OCI-LY7 (cell line): ENCODE measurements around the gene FTH1. TPM values are rescaled to one million over a fixed set of nuclear protein-coding genes. Genes with fewer than 3 reads are reported as not detected.

Experiments used
- BruUV-seq: library from RNA; stranded (reverse); fragments of 400-500 nt; replicated peaks from 2 replicates; lab custom pipeline; 2021; lab: Mats Ljungman, UMichigan
- CTCF ChIA-PET: fragments of 300-600 bp; sonication (Branson Sonifier 250); formaldehyde crosslinking; loops from one replicate; lab custom pipeline; 2022; ENCODE audit warnings: antibody characterized with exemption; ENCODE audit not compliant: unreplicated experiment; lab: Charles Lee
- POLR2A ChIA-PET: fragments of 300-600 bp; sonication (Branson Sonifier 250); formaldehyde crosslinking; loops from one replicate; lab custom pipeline; 2022; ENCODE audit warnings: antibody characterized with exemption; lab: Charles Lee
- DNase-seq: peaks from one replicate; pipeline ENCODE4 v3.0.0-alpha.2; 2015; ENCODE audit warnings: low spot score
- H2AFZ ChIP-seq: fragments of 200-600 bp; sonication (generic), shearing (Covaris generic); 2 replicates; pipeline ENCODE4 v1.6.1; 2014; ENCODE audit warnings: mild to moderate bottlenecking, antibody characterized with exemption, low read length, moderate library complexity
- H3K27ac ChIP-seq: fragments of 200-600 bp; sonication (generic); 2 replicates; pipeline ENCODE4 v1.5.1; 2014; ENCODE audit warnings: mixed run types, low read depth, mild to moderate bottlenecking, moderate library complexity, low read length, inconsistent platforms; ENCODE audit not compliant: poor library complexity, severe bottlenecking
- H3K36me3 ChIP-seq: fragments of 200-600 bp; sonication (generic); 2 replicates; pipeline ENCODE4 v1.6.1; 2014; ENCODE audit warnings: mild to moderate bottlenecking, antibody characterized with exemption, low read length, moderate library complexity, mixed read lengths; ENCODE audit not compliant: insufficient read depth
- H3K4me1 ChIP-seq: fragments of 200-600 bp; sonication (generic); 2 replicates; pipeline ENCODE4 v1.5.1; 2014; ENCODE audit warnings: mild to moderate bottlenecking, low read length; ENCODE audit not compliant: insufficient read depth, poor library complexity, severe bottlenecking
- H3K4me2 ChIP-seq: fragments of 200-600 bp; sonication (generic); 2 replicates; pipeline ENCODE4 v1.6.1; 2014; ENCODE audit warnings: mild to moderate bottlenecking, low read length
- H3K4me3 ChIP-seq: fragments of 200-600 bp; sonication (generic); 2 replicates; pipeline ENCODE4 v1.5.1; 2014; ENCODE audit warnings: mild to moderate bottlenecking, low read depth, low read length; ENCODE audit not compliant: poor library complexity, severe bottlenecking
- H3K79me2 ChIP-seq: fragments of 200-600 bp; sonication (generic); 2 replicates; pipeline ENCODE4 v1.6.1; 2016; ENCODE audit warnings: low read depth, mild to moderate bottlenecking, low read length, moderate library complexity, mixed read lengths; ENCODE audit not compliant: insufficient read depth
- H3K9me2 ChIP-seq: fragments of 200-600 bp; sonication (generic); 2 replicates; pipeline ENCODE4 v1.6.1; 2016; ENCODE audit warnings: mild to moderate bottlenecking, low read length, mixed read lengths; ENCODE audit not compliant: insufficient read depth
- H3K9me3 ChIP-seq: fragments of 200-600 bp; sonication (generic); 2 replicates; pipeline ENCODE4 v1.6.1; 2014; ENCODE audit warnings: mild to moderate bottlenecking, mixed run types, low read length, mixed read lengths
- H4K20me1 ChIP-seq: fragments of 200-600 bp; sonication (generic); 2 replicates; pipeline ENCODE4 v1.6.1; 2014; ENCODE audit warnings: mild to moderate bottlenecking, antibody characterized with exemption, low read length, moderate library complexity, mixed read lengths; ENCODE audit not compliant: insufficient read depth
- EZH2phosphoT487 ChIP-seq: fragments of 200-600 bp; sonication (generic); IDR thresholded peaks from 2 replicates; pipeline ENCODE4 v1.6.1; 2018; ENCODE audit warnings: low read depth, borderline replicate concordance, mild to moderate bottlenecking, mixed run types, antibody characterized with exemption, low read length, moderate library complexity, mixed read lengths
- intact Hi-C: fragments of 100-400 bp; cut with micrococcal nuclease; formaldehyde crosslinking; loops from one replicate; pipeline ENCODE4 v1.10.0; 2022; ENCODE audit not compliant: unreplicated experiment
- total RNA-seq, 2 experiments: library from RNA; depleted of rRNA in 1 of 2; stranded (reverse); fragments of >200 nt in 1 of 2; shearing (Covaris generic) in 1 of 2; gene quantifications; 2 replicates each; pipeline ENCODE4 v1.2.3, GENCODE V29; 2014 to 2022
- TF ChIP-seq, protein P1 (sequence below): fragments of 200-600 bp; sonication (generic); conservative IDR thresholded peaks from 2 replicates; pipeline ENCODE4 v1.5.1; 2014; ENCODE audit warnings: mild to moderate bottlenecking, antibody characterized with exemption, low read length, moderate library complexity, mixed read lengths

The FTH1 gene
- total RNA-seq, 2 experiments from 2014 or later = 153 to 185 TPM

DNA sequence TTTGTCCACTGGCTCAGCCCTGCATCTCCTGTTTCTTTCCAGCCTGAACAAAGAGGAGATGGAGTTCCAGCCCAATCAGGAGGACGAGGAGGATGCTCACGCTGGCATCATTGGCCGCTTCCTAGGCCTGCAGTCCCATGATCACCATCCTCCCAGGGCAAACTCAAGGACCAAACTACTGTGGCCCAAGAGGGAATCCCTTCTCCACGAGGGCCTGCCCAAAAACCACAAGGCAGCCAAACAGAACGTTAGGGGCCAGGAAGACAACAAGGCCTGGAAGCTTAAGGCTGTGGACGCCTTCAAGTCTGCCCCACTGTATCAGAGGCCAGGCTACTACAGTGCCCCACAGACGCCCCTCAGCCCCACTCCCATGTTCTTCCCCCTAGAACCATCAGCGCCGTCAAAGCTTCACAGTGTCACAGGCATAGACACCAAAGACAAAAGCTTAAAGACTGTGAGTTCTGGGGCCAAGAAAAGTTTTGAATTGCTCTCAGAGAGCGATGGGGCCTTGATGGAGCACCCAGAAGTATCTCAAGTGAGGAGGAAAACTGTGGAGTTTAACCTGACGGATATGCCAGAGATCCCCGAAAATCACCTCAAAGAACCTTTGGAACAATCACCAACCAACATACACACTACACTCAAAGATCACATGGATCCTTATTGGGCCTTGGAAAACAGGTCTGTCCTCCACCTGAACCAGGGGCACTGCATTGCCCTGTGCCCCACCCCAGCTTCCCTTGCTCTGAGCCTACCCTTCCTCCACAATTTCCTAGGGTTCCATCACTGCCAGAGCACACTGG, 5.0 kb downstream of the FTH1 start:
- Histone ChIP-seq H3K79me2 (peaks cover 23% of the 10 kb centered on the region), H3K4me1 (peaks cover 35% of the 10 kb centered on the region), H3K4me3 (no peak overlapping the region), H2AFZ (no peak overlapping the region), H3K36me3 (peaks cover 31% of the 10 kb centered on the region), H3K4me2 (peak overlapping the region; percentile 44; the same call in 1 of the 2 replicates), H4K20me1 (peaks cover 28% of the 10 kb centered on the region), H3K9me2 (no peaks in the 10 kb centered on the region), H3K27ac (no peak overlapping the region), H3K9me3 (no peaks in the 10 kb centered on the region)
- CTCF ChIA-PET = interaction anchor here (0.5 kb wide), 1 partner anchor 84 kb away, joined by 4 read pairs; no protein-coding TSS in a partner anchor
- intact Hi-C loops = loop anchor here (5.0 kb wide), 1 partner anchor 65 kb away; no protein-coding TSS in a partner anchor
- no TSS peak for BruUV-seq
- POLR2A ChIA-PET = no interaction called here
- no peak for DNase-seq
- TF ChIP-seq EZH2phosphoT487 = no peak
- TF ChIP-seq, protein P1, sequence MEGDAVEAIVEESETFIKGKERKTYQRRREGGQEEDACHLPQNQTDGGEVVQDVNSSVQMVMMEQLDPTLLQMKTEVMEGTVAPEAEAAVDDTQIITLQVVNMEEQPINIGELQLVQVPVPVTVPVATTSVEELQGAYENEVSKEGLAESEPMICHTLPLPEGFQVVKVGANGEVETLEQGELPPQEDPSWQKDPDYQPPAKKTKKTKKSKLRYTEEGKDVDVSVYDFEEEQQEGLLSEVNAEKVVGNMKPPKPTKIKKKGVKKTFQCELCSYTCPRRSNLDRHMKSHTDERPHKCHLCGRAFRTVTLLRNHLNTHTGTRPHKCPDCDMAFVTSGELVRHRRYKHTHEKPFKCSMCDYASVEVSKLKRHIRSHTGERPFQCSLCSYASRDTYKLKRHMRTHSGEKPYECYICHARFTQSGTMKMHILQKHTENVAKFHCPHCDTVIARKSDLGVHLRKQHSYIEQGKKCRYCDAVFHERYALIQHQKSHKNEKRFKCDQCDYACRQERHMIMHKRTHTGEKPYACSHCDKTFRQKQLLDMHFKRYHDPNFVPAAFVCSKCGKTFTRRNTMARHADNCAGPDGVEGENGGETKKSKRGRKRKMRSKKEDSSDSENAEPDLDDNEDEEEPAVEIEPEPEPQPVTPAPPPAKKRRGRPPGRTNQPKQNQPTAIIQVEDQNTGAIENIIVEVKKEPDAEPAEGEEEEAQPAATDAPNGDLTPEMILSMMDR = no peak

DNA sequence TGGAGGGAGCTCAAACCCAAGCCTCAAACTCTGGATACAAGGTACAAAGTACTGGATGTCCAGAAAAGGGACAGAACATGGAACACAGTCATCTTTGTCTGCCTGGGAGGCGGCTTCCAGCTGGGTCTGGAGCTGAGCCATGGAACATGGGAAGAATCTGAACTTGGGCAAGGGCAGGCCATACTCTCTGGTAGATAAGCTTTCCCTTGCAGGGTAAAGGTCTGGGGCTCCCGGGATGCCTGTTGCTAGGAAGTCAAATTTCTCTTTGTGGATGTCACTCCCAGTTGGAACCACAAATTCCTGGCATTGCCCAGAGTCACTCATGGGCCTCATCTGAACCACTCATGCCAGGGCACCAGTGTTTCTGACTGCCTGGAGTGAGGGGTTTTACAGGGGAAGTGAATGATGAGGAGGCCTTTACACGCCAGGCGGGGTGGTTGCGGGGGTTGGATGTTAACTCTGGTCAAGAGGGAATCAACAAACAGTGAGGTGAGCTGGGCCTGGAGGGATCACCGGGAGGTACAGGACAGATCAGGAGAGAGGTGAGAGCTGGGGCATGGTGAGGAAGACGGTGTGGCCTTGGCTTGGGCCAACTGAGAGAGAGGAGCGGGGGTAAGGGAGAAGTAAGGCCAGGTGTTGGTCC, 5.7 kb downstream of the FTH1 start:
- H3K79me2 ChIP-seq = peaks cover 19% of the 10 kb centered on the region
- H3K27ac ChIP-seq = no peak overlapping the region
- intact Hi-C loops = loop anchor here (5.0 kb wide), 1 partner anchor 64 kb away; no protein-coding TSS in a partner anchor
- no peak overlapping the region for H3K4me2 ChIP-seq
- peaks cover 25% of the 10 kb centered on the region for H4K20me1 ChIP-seq
- no peak for TF ChIP-seq EZH2phosphoT487
- TF ChIP-seq, protein P1 = no peak
- H3K4me3 ChIP-seq = no peak overlapping the region
- CTCF ChIA-PET = interaction anchor here (0.5 kb wide), 1 partner anchor 83 kb away, joined by 4 read pairs; no protein-coding TSS in a partner anchor
- peaks cover 35% of the 10 kb centered on the region for H3K4me1 ChIP-seq
- no peak for DNase-seq
- no peak overlapping the region for H2AFZ ChIP-seq
- H3K36me3 ChIP-seq = peaks cover 31% of the 10 kb centered on the region
- BruUV-seq = no TSS peak
- no peaks in the 10 kb centered on the region for H3K9me3 ChIP-seq
- POLR2A ChIA-PET = interaction anchor here (1.2 kb wide), 1 partner anchor 164 kb away, joined by 3 read pairs; no protein-coding TSS in a partner anchor
- no peaks in the 10 kb centered on the region for H3K9me2 ChIP-seq
